HG02588 (cell line): ENCODE data around the gene HBP1.

Experiments used
- ATAC-seq: cut with Tn5 transposase; IDR thresholded peaks from one replicate; pipeline ENCODE4 v1.9.1; 2021; ENCODE audit warnings: mild to moderate bottlenecking, moderate library complexity; ENCODE audit not compliant: unreplicated experiment

Gene HBP1

DNA sequence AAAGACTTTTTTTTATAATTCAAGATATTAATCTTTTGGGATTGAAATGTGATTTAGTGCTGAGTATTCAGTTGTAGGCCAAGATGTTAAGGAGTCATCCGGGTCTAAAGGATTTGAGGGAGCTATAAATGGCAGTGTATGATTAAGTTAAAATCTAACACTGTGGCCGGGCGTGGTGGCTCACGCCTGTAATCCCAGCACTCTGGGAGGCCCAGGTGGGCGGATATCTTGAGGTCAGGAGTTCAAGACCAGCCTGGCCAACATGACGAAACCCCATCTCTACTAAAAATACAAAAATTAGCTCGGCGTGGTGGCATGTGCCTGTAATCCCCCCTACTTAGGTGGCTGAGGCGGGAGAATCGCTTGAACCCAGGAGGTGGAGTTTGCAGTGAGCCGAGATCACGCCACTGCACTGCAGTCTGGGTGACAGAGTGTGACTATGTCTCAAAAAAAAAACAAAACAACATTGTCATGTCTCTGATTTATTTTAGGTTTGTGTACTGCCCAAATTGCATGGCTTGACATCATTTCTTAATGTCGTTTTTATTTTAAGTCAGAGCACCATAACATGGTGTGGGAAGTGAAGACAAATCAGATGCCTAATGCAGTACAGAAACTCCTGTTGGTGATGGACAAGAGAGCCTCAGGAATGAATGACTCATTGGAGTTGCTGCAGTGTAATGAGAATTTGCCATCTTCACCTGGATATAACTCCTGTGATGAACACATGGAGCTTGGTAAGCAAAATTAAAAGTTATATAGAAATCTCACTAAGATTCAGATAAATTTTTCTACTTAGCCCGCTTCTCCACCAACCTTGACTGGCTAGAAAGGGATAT is 10.7 kb downstream of the HBP1 start:
- ATAC-seq: no peak

DNA sequence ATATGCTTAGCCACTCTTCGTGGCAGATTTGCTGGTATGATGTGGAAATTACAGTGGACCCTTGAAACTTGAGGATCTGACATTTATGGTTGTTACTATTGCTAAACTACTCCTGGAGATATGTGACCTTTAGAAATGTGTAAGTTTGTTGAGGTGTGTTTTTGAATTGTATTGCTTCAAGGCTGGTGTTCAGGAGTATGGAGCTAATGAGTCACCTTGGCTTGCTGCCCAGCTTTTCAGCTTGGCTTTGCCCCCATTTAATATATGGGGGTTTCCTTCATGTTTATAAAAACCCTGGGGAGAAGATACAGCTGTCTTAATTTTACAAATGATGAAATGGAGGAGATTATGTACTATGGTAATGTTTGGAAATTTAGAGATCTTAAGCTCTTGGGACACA is 11.6 kb downstream of the HBP1 start:
- no peak for ATAC-seq

DNA sequence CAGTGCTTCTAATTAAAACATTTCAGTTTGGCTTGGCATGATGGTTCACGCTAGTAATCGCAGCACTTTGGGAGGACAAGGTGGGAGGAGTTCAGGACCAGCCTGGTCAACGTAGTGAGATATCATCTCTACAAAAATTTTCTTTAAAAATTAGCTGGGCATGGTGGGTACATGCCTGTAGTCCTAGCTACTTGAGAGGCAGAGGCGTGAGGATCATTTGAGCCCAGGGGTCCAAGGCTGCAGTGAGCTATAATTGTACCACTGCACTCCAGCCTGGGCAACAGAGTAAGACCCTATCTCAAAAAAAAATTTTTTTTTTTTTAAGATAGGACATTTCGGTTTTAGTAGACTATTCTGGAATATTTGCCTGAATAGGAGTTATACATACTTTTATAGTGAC is 12.4 kb downstream of the HBP1 start:
- no peak for ATAC-seq

DNA sequence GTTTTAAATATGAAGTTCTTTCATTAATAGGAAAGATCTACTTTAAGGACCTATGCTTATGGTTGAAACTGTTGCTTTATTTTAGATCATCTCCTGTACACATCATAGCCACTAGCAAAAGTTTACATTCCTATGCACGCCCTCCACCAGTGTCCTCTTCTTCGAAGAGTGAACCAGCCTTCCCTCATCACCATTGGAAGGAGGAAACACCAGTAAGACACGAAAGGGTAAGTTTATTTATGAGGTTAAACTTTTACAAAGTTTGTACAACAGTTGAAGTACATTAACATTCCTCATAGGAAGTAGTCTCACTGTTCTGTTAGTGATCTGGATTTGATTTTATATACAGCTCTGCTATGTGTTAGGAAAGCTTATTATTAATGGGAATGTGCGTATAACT is 16.9 kb downstream of the HBP1 start:
- ATAC-seq: no peak

DNA sequence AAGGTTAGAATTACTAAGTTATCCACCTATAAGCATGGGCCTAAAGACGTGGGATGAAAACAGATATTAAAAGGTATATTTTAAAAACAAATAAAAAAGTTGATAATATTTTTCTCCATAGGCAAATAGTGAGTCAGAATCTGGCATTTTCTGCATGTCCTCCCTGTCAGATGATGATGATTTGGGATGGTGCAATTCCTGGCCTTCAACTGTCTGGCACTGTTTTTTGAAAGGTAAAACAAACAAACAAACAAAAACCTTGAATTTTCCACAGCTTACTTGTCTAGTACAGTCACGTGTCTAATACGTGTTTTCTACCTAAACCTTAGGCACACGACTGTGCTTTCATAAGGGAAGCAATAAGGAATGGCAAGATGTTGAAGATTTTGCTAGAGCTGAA is 17.4 kb downstream of the HBP1 start:
- no peak for ATAC-seq

DNA sequence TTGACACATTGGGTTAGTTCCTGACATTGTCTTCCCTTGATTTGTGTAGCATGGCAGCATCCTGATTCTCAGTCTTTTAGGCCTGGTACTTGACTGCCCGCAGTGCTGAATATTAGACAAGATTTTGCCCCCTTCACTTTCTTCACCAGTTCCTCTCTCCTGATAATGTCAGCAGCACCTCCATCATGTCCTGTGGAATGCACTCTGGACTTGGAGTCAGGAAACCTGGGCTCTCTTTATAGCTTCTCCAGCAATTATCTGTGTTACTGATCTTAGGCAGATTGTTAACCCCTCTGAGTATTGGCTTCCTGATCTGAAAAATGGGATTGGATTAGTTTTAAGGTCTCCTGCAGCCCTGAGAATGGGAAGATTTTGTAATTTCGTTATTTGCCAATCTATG is 19.0 kb downstream of the HBP1 start:
- no peak for ATAC-seq

DNA sequence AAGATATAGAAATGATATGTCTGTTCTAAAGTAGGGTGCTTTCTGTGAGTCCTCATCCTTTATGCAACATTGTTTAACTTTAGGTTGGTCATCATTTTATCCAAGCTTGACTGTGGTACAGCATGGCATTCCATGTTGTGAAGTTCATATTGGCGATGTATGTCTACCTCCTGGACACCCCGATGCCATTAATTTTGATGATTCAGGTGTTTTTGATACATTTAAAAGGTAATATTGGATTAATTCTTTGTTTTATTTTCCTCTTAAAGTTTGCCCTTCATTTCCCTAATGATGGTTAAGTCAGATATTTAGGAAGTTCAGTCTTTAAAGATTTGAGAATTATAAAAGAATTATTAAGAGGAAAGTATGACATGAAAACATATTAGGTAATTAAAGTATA is 21.3 kb downstream of the HBP1 start:
- no peak for ATAC-seq

DNA sequence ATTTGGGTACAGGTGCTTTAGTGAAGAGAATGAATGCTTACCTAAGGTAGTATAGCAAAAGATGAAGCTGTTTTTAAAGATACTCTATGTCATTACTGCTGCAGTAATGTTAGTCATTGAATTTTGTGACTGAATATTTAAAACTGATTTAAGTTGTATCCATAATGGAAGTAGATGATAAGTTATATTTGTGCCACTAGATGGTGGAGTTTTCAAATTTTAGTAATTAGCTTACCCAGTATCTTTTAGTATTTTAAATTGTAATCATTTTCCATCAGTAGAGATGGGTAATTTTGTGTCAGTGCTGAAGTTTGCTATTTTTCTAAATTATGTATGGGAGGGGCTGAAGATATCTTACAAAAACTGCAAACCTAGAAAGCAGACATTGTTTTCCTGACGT is 25.2 kb downstream of the HBP1 start:
- no peak for ATAC-seq

DNA sequence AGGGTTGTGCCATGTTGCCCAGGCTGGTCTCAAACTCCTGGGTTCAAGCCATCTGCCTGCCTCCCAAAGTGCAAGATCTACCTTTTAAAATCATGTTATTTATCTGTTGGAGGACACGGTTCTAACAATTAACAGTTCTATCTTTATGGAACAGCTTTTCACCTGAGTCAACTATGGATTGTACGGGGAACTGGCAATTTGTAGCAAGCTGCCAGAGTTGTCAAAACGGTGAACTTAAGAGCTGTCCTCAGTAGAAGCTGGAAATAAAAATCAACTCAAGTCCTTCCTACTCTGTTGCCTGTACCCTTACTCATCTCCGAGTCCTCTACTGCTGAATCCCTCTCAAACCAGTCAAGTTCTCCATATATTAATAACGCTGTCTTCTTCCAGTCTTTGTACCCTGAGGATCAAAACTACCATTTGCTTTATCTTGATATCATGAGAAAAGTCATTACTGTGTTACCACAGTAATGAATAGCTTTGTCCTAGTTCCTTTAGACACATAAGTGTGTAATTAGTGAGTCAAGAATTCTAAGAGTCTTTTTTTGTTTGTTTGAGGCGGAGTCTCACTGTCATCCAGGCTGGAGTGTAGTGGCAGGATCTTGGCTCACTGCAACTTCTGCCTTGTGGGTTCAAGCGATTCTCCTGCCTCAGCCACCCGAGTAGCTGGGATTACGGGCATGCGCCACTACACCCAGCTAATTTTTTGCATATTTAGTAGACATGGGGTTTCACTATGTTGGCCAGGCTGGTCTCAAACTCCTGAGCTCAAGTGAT is 28.2 kb downstream of the HBP1 start:
- ATAC-seq: no peak

DNA sequence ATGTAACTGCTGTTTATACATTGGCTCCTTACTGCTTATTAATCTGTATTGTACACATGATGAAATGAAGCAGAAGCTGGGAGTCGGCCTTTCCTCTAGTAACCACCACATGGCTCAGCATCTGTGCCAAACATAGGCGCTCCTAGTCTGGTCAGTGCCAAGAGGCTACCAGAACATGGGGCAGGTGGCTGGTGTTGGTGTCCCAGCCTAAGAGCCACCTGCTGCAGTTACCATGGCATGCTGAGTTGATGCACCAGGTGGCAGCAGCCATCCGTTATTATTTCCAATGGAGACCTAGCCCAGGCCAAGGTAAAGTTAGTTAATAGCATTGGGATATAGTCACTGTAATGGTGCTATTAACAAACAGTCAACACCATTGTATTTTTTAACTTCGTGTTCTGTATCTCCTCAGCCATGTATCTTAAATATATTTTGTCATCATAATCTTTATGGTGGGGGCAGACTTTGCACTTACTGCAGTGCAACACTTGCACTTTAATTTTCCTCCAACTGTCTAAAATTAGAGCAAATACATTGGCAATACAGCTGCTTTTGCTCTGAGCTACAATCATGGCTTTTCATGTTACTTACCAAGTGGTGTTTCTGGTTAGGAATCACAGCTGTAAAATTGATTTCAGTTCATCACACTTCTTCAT is 33.1 kb downstream of the HBP1 start:
- ATAC-seq: no peak

DNA sequence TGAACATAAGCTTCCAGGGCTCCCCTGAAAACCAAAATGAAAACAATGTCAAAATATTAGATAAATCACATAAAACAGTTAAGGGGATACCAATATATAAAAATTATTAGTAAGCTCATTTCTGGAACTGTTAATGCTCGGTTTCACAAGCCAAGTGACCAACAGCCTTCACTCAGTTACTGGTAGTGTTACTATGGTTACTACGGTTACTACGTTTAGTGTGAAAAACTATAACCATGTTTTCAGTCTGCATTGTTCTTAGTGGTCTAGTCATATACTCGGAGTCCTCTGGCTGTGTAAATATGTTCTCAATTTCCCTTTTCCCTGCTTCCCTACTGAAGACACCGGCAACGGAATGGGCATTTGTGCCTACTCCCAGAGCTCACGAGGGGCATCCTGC is 34.8 kb downstream of the HBP1 start:
- ATAC-seq: no peak

DNA sequence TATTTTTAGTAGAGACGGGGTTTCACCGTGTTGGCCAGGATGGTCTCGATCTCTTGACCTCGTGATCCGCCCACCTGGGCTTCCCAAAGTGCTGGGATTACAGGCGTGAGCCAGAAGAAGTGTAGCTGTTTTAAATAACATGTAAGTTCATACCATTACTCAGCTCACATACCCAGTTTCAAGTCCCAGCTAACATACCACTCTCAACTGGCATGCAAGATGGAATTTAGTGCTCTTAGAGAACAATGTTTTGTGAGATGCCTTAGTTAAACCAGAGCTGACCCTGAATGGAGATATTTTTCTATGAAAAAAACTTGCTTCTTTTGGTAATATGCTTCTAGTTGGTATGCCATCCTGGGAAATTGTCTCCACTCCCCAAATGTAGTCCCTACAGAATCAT is 37.3 kb downstream of the HBP1 start:
- no peak for ATAC-seq

DNA sequence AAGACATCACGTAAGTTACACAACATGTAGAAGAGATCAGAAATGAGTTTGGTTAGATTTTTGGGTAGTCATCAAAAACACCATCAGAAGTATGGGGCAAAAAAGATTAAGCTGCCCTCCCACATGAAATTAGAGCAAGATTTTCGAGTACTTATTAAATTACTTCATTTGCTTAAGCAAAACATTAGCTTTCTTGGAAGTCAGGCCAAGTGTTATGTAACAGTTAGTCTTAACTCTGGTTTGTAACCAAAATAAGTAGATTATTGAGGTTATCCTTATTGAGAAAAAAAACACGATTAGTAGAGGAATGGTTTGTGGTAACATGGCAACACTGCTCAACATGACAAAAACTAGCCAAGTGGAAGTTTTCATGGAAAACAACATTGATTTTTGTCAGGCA is 37.9 kb downstream of the HBP1 start:
- ATAC-seq: no peak

DNA sequence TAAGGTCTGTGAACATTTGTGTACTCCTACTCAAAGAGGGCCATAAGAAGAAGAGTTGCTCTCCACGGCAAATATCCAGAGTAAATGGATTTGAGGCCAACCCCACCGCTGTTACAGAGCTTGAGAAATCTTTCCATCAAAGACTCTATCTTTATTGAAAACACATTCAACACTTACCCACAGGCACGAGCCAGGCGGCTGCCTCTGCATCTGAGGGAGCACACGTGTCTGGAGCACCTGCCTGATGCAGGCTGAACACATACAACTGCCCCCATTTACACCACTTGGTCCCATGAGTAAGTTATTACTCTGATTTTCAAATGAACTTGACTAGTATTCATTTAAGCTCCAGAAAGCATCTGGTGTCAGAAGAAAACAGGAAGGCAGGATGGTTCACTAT is 38.7 kb downstream of the HBP1 start:
- no peak for ATAC-seq

DNA sequence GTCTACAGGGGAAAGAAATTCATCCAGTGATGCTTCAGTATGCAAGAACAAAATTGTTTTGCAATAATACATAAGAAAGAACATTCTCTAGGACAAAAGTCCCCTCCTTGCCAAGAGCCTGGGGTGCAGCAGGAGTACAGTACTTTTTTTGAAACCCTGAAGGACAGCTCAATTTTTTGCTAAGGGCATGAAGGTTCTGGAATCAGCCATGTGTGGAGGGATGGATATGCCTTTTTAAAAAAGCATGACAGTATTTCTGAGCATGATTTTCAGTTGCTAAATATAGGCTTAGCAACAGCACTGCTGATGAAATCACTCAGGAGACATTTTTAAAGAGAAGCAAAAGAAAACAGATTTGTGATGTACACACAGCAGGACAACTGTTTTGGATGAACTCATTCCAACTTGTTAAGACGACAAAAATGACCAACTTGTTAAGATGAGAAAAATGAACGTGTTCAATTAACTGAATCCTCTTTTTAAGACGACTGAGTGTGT is 39.3 kb downstream of the HBP1 start:
- no peak for ATAC-seq

DNA sequence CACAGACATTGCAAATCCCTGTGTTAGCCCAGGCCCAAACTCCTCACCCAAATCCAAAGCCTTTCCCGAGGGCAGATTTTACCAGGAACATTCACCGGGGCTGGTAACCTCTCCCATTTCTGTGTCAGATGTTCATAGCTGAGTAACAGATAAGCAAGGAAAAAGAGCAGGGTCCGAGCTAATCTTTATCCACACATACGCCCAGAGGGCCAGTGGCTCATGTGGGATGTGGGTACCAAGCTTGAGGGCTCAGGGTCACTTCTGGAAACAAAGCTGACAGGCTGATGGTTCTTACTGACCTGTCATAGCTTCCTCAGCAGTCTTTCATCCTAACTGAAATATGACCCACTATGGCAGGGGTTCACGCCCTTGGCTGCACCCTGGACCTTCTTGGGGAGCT is 39.8 kb downstream of the HBP1 start:
- no peak for ATAC-seq

DNA sequence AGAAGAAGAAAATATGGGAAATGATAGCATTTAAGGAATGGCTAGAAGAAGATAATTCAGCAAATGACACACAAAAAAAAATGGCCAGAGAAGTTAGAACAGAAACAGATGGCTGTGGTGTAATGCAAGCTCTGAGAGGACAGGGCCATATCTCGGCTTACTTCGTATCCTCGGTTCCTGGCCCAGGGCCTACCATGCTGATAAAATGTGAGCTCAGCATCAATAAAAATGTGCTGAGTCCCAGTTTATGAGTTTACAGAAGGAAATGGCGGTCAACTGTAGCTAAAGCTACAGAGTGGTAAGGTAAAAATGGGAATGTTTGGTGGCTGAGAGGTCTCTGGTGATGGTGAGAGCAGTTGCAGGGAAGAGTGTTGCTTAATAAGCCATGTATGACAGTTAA is 40.8 kb downstream of the HBP1 start:
- ATAC-seq: no peak

DNA sequence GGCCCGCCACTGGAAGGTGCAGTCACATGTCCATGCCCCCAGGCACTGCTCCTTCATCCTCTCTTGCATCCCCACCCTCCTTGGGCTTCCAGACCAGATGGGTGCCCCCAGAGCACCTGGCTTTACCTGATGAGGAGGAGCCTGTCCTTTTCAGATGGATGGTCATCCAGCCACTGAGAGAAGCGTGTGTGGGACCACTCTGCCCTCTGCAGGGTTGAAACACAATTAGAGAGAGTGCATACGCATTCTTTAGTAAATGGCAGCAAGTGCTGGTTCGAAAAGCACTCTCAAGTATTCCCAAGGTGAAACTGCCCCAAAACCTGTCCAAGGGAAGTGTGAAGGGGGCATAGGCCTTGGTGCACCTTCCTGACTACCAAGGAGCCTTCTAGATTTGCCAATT is 41.6 kb downstream of the HBP1 start:
- ATAC-seq: no peak

DNA sequence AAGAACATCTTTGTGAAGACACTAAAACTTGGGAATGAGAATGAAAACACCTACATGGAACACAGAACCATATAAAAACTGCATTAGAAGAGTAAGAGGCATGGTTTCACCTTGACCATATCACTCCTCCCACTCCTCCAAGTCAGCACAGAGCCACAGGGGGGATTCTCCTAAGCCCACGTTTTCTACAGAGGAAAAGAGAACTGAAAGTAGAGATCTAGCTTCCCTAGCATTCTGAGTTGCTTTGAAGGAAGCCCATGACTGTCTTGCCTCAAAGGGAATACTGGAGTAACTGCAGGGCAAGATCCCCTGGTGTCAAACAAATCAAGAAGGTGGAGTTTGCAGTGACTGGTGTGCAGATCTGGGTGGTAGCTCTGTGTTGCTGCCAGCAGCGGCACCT is 43.9 kb downstream of the HBP1 start:
- no peak for ATAC-seq

DNA sequence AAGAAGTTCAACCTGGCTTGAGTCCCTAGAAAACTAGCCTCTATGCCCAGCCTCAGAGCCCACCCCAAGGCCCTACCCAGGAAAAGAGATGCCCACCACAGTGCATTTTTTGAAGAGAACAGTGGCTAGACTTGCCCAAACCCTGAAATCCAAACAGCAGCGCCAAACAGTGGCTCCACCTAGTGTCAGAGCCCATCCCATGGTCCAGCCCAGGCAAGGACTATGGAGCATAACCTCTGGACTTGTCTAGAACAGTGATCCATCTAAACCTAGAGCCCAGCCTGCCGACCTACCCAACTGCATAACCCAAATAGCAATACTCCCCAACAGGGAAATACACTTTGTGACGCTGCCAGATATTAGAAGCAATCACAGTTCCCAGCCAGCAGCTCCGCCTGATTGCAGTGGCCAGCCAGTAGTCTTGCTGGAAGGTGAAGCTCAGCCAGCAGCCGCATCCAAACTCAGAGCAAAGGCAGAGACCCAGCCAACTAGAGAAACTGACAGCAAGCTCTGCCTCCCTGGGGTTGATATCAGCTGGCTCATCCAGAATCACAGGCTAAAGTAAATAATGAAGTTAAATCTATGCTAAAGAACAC is 44.5 kb downstream of the HBP1 start:
- no peak for ATAC-seq

DNA sequence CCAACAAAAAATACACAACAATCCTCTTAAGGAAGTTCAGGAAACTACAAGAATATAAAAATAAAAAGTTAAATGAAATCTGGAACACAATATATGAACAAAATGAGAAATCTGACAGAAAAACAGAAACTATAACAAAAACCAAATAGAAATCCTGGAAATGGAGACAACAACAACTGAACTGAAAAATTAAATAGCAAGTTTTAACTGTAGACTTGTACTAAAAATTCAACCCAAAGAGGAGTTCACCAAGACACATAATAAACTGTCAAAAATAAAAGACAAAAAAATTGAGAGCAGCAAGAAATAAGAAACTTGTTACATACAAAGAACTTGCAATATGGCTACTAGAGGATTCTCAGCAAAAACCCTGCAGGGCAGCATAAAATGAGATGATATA is 45.1 kb downstream of the HBP1 start:
- no peak for ATAC-seq
